Effector memory CD8-positive, alpha-beta T cell (primary cell): ENCODE results near the gene LANCL3.
"Not testable (repeated sequence)": the region's sequence is repeated elsewhere in the genome, so short reads cannot be mapped to it uniquely, and the experiment has no call there.

ENCODE experiments used
- ATAC-seq: fragments of 150-1000 bp; cut with Tn5 transposase; replicated peaks from 2 replicates; pipeline ENCODE4 v1.10.0; 2021; ENCODE audit warnings: mild to moderate bottlenecking, moderate library complexity
- DNase-seq, 3 experiments: peaks; one replicate each; pipeline ENCODE4 v3.0.0; 2021
- H3K27ac Mint-ChIP-seq, 2 donors: one replicate each; pipeline ENCODE4 v1.8.0; 2022; ENCODE audit warnings: mild to moderate bottlenecking in 2 of 2, mixed read lengths in 2 of 2, moderate library complexity in 2 of 2
- H3K27me3 Mint-ChIP-seq, 2 donors: one replicate each; pipeline ENCODE4 v1.8.0; 2022; ENCODE audit warnings: mixed read lengths in 2 of 2
- H3K36me3 Mint-ChIP-seq: one replicate; pipeline ENCODE4 v1.8.0; 2022; ENCODE audit warnings: mild to moderate bottlenecking, moderate library complexity, mixed read lengths; ENCODE audit not compliant: insufficient read depth
- H3K4me1 Mint-ChIP-seq, 2 donors: one replicate each; pipeline ENCODE4 v1.8.0; 2022; ENCODE audit warnings: low read depth in 2 of 2, mixed read lengths in 2 of 2
- H3K4me3 Mint-ChIP-seq, 2 donors: one replicate each; pipeline ENCODE4 v1.8.0; 2022; ENCODE audit warnings: mild to moderate bottlenecking in 2 of 2, mixed read lengths in 2 of 2, moderate library complexity in 2 of 2
- H3K9me3 Mint-ChIP-seq, 2 donors: one replicate each; pipeline ENCODE4 v1.8.0; 2022; ENCODE audit warnings: mixed read lengths in 2 of 2

Gene LANCL3

DNA sequence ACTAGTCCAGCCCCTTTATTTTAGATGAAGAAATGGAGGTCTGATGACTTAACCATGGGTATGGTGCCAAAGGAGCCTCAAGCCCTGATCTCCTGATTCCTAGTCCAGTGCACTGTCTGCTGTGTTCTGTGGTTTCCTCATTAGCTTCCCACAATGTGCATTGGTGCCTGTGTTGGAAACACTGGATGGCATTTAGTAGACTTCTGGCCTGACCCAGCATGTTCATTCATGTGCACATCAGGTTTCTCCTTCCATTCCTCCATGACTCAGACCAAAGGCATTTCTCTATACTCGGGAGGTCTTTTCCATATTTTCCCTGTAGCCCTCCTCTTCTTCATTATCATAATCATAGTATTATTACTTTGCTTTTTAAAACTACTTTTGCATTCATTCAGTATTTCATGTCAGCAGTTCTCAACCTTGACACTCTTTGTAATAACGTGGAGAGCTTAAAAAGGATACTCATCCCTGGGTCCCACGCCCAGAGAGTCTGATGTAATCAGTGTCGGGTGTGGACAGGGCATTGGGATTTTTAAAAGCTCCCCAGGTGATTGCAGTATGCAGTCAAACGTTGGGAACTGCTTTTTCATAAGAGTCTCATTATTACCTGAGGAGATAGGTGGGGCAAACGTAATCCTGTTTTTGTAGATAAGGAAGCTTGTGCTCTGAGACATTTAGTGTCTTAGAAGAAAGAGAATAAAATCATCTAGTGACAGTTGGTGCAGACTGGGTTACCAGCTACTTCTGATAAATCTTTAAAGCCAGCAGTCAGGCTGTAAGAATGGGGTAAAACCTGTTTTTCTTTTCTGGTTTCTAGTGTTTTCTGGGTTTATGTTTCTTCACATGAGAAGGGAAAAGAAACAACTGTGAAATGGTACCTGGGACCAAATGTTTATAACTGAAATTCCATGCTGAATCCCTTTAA, 73.2 kb downstream of the LANCL3 start:
- no peaks in the 10 kb centered on the region for H3K36me3 Mint-ChIP-seq
- H3K27me3 Mint-ChIP-seq, result no peaks in the 10 kb centered on the region
- H3K27ac Mint-ChIP-seq, result no peak overlapping the region
- ATAC-seq, result no peak
- DNase-seq, result no peak
- H3K9me3 Mint-ChIP-seq, result no peaks in the 10 kb centered on the region
- H3K4me1 Mint-ChIP-seq, result no peaks in the 10 kb centered on the region
- no peak overlapping the region for H3K4me3 Mint-ChIP-seq

DNA sequence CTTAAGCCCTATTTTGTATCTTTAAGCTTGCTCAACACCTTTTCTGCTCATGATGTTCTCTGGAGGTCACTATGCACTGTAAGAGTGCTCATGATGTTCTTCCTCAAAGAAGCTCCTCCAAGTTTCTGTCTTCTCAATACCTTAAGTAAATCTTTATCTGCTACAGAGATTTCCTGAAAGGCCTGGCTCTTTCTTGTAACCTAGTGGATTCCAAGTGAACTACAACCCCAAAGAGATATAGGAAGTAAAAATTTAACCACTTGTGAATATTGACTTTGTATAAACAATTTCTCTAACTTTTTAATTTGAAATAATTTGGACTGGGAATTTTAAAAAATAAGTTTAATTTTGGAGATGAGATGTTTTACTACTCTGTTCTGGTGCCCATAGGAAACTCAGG, 74.8 kb downstream of the LANCL3 start:
- H3K4me1 Mint-ChIP-seq, result no peaks in the 10 kb centered on the region
- H3K27ac Mint-ChIP-seq, result no peak overlapping the region
- H3K27me3 Mint-ChIP-seq, result no peaks in the 10 kb centered on the region
- H3K9me3 Mint-ChIP-seq, result no peaks in the 10 kb centered on the region
- no peak overlapping the region for H3K4me3 Mint-ChIP-seq
- no peak for ATAC-seq
- DNase-seq, result no peak
- H3K36me3 Mint-ChIP-seq, result no peaks in the 10 kb centered on the region

DNA sequence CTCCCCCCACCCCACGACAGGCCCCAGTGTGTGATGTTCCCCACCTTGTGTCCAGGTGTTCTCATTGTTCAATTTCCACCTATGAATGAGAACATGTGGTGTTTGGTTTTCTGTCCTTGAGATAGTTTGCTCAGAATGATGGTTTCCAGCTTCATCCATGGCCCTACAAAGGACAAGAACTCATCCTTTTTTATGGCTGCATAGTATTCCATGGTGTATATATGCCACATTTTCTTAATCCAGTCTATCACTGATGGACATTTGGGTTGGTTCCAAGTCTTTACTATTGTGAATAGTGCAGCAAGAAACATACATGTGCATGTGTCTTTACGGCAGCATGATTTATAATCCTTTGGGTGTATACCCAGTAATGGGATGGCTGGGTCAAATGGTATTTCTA, 79.4 kb downstream of the LANCL3 start:
- H3K4me1 Mint-ChIP-seq, DNase-seq, H3K27ac Mint-ChIP-seq, H3K27me3 Mint-ChIP-seq, ATAC-seq, H3K4me3 Mint-ChIP-seq, H3K36me3 Mint-ChIP-seq, H3K9me3 Mint-ChIP-seq: not testable (repeated sequence)

DNA sequence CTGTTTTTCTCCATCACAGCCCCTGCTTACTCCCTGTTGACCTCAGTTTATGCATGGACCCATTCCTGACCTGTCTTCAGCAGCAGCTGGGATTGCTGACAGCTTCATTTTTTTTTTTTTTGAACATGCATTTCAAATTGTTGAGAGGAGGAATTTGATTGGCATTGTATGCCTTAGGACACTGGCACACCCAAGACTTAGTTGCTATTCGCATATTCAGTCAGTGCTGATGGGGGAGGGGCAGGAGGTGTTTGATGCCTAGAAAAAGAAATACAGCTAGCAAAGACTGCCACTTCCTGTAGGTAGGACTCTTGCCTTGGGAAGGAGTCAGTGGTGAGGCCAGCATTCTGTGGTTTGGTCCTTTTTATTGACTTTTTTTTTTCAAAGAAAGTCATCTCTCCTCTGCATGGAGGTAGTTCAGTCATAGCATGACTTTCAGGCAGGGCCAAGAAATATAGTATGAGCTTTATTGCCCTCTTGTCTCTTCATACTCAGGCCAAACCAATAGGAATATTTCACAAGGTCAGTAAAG, 80.5 kb downstream of the LANCL3 start:
- DNase-seq, result no peak
- Mint-ChIP-seq H3K4me1 (peaks cover 4 to 5% of the 10 kb centered on the region in 2 donors), H3K36me3 (no peaks in the 10 kb centered on the region), H3K27ac (no peak overlapping the region), H3K4me3 (no peak overlapping the region), H3K27me3 (no peaks in the 10 kb centered on the region), H3K9me3 (no peaks in the 10 kb centered on the region)
- ATAC-seq, result no peak

DNA sequence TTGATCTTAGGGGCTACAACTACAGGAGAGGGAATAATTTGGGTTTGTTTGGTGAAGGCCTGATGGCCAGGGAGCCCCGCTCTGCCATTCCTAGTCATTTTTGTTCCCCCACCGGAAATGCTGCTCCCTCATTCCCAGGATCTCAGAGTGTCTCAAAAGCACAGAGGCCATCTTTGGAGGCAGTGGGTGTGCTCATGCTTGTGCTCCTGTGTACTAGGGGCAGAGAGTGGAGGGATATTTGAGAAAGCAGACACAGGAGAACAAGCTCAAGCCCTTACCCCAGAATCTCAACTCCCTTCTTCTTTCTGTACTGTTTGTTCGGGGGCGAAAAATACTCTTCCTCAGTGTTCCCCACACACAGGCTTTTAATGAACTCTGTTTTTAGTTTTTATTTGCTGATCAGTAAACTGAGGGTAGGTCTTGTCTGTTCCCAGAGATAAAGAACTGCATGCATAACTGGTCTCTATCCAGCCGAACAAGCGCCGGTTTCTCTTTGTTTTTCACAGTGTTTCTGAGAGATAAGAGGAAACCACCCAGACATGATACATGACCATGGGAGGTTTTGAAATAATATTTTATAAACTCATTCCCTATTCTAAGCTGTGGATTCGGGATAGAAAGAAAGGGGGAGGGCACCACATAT, 81.2 kb downstream of the LANCL3 start:
- no peaks in the 10 kb centered on the region for H3K36me3 Mint-ChIP-seq
- H3K4me1 Mint-ChIP-seq, result peaks cover 4 to 5% of the 10 kb centered on the region in 2 donors
- no peak for DNase-seq

DNA sequence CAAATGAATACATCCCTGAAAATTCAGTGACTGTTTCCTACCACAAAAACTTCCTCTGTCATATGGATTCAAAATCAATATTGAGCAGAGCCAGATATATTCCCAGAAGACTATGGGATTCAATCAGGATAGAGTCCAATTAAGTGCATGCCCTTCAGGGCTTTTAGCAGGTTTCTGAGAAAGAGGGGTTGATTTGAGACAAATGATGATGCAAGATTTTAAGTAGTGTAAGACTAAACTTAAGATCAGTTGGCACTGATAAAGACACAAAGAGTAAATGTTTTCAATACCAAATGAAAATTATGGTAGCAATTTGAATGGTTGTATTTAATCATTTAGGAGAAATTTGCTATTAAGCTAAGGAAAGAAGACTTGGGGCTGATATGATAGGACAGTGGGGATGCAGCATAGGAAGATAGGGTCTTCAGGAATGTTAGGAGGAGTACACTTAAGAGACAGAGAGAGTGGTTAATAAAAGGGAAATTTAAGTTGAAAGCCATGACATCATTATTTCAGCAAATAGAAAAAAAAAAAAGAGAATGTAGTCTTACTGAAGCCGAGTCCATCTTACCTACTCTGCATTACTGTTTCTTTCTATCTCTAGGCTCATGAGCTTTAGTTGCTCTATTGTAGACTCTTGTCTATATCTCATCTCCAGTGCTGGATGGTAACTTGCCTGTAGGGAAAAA, 82.1 kb downstream of the LANCL3 start:
- no peak for DNase-seq
- Mint-ChIP-seq H3K27me3 (no peaks in the 10 kb centered on the region), H3K4me1 (peaks cover 4 to 5% of the 10 kb centered on the region in 2 donors), H3K27ac (no peak overlapping the region), H3K36me3 (no peaks in the 10 kb centered on the region), H3K4me3 (no peak overlapping the region), H3K9me3 (no peaks in the 10 kb centered on the region)
- ATAC-seq, result no peak

More for the DNA sequence above, 81.2 kb downstream of the LANCL3 start:
- Mint-ChIP-seq H3K27me3 (no peaks in the 10 kb centered on the region), H3K27ac (no peak overlapping the region), H3K9me3 (no peaks in the 10 kb centered on the region), H3K4me3 (no peak overlapping the region)
- ATAC-seq, result no peak

DNA sequence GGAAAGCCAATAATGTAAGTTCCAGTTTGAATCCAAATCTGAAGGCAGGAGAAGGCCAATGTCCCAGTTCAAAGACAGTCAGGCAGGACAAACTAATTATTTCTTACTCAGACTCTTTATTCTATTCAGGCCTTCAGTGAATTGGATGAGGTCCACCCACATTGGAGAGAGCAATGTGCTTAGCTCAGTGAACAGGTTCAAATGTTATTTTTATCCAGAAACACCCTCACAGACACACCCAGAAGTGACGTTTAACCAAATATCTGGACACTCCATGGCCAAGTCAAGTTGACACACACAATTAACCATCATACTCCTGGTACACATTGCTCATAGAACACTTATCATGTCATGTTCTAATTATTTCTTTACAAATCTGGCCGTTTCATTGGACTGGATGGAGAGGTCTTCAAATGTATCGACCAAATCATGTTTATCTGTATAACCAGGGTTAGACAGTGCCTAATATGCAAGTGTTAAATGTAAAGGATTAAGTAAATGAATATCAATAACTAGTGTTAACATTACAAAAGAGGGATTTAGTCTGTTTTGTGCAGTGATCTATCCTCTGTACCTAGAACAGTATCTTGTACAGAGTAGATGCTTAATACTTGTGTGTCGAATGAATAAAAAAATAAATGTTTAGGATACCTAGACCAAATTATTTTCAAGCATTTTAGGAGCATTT, 87.0 kb downstream of the LANCL3 start:
- Mint-ChIP-seq H3K27me3 (no peaks in the 10 kb centered on the region), H3K36me3 (no peaks in the 10 kb centered on the region), H3K27ac (no peak overlapping the region), H3K4me3 (no peak overlapping the region), H3K4me1 (no peaks in the 10 kb centered on the region), H3K9me3 (no peaks in the 10 kb centered on the region)
- DNase-seq, result no peak
- ATAC-seq, result no peak

DNA sequence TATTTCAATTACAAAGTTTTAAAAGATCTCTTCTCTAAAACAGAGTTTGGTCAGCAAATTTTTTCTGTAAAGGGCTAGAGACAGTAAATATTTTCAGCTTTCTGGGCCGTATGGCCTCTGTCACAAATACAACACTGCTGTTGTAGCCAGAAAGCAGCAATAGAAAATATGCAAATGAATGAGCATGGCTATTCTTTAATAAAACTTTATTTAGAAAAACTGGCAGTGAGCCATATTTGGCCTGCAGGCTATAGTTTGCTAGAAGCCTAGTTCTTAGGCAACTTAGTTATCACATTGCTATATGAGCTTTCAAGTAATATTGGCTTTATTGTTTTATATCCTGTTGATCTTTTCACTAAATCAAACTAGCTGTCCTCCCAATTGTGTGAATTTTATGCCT, 87.6 kb downstream of the LANCL3 start:
- DNase-seq (no peak), ATAC-seq (no peak)
- H3K4me3 Mint-ChIP-seq, result no peak overlapping the region
- H3K36me3 Mint-ChIP-seq, result no peaks in the 10 kb centered on the region
- no peaks in the 10 kb centered on the region for H3K4me1 Mint-ChIP-seq
- H3K27me3 Mint-ChIP-seq, result no peaks in the 10 kb centered on the region
- no peaks in the 10 kb centered on the region for H3K9me3 Mint-ChIP-seq
- H3K27ac Mint-ChIP-seq, result no peak overlapping the region

DNA sequence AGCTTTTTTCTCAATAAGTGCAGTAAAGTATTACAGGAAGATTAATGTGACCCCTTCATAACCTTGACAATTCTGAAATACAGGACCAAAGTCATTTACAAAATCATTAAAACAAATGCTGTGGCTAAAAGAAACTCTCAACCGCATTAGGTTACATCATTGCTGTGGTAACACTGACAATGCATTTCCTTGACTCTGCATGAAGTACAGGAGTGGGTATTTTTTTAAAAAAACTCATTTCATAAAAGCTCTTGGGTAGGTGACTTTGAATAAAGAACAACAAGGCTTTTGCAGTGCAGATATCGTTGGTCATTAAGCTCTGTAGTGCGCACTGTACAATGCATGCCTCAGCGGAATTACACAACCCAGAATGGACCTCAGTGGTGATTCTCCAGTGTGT, 90.7 kb downstream of the LANCL3 start:
- Mint-ChIP-seq H3K27ac (no peak overlapping the region), H3K4me1 (no peaks in the 10 kb centered on the region), H3K4me3 (no peak overlapping the region), H3K9me3 (no peaks in the 10 kb centered on the region), H3K36me3 (no peaks in the 10 kb centered on the region), H3K27me3 (no peaks in the 10 kb centered on the region)
- ATAC-seq (no peak), DNase-seq (no peak)

DNA sequence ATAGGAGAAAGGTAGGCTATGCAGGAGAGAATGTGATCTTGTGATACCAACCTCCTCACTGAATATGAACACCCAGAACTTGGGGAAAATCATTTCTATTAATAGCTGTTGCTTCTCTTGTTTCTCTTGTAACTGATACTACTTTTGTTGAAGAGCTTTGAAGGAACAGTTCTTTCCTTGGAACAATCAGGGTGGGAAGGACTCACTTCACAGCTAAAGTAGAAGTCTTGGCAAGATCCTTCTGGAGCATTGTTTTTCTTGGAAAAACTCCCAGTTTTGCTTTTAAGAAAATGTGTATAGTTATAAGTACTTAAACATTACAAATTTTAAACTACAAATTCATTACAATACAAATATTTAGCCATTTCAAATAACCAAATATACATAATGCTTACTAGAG, 95.1 kb downstream of the LANCL3 start:
- no peaks in the 10 kb centered on the region for H3K27me3 Mint-ChIP-seq
- no peak overlapping the region for H3K4me3 Mint-ChIP-seq
- no peaks in the 10 kb centered on the region for H3K4me1 Mint-ChIP-seq
- H3K27ac Mint-ChIP-seq, result no peak overlapping the region
- no peaks in the 10 kb centered on the region for H3K9me3 Mint-ChIP-seq
- no peak for DNase-seq
- ATAC-seq, result no peak
- no peaks in the 10 kb centered on the region for H3K36me3 Mint-ChIP-seq

DNA sequence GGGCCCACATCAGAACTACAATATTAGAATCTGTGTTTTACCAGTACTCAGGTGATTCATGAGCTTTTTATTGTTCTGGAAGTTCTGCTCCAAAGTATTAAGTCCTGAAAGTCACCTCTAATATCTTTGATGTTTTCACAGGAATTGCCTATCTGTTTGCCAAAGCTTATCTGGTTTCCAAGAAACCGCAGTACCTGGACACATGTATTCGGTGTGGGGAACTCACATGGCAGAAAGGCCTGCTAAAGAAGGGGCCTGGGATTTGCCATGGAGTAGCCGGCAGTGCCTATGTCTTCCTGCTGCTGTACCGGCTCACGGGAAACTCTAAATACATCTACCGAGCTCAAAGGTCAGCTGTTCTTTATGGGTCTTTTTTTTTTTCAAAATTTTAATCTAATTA, 95.7 kb downstream of the LANCL3 start:
- no peak overlapping the region for H3K27ac Mint-ChIP-seq
- ATAC-seq (no peak), DNase-seq (no peak)
- H3K27me3 Mint-ChIP-seq, result no peaks in the 10 kb centered on the region
- no peaks in the 10 kb centered on the region for H3K36me3 Mint-ChIP-seq
- no peak overlapping the region for H3K4me3 Mint-ChIP-seq
- no peaks in the 10 kb centered on the region for H3K4me1 Mint-ChIP-seq
- H3K9me3 Mint-ChIP-seq, result no peaks in the 10 kb centered on the region

DNA sequence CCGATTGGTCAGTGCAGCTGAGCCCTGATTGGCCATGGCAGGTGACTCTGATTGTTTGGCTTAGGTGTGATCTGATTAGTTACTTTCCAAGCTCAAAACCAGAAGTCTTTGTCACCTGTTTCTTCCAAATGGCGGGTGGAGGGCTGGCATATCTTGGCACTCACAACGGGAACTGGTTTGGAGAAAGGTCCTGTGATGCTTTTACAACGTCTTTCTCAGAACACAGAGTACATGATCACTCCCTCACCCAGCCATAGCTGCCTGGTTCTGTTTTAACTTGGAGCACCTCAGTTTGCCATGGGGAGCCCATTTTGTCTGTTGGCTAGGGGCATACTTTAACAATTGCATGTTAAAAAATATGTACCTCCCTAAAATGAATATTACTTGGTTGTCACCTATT, 101.1 kb downstream of the LANCL3 start:
- ATAC-seq (no peak), DNase-seq (no peak)
- no peaks in the 10 kb centered on the region for H3K4me1 Mint-ChIP-seq
- no peaks in the 10 kb centered on the region for H3K27me3 Mint-ChIP-seq
- H3K4me3 Mint-ChIP-seq, result no peak overlapping the region
- no peaks in the 10 kb centered on the region for H3K9me3 Mint-ChIP-seq
- H3K27ac Mint-ChIP-seq, result no peak overlapping the region
- no peaks in the 10 kb centered on the region for H3K36me3 Mint-ChIP-seq

DNA sequence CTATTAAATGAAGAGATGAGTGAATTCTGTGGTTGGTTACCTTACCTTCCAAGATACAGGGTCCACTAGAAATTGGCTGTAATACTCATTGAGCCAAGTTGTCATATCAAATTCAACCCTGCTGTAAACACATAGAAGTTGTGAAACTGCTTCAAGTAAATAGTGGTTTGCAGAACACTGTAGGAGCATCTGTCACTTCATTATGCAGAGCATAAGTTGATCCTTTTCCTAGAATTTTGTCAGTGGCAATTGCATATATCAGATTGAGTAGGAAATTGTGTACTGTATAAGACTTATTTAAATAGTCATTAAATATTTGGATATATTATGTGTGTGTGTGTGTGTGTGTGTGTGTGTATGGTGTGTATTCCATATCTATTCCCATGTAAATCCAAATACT, 105.3 kb downstream of the LANCL3 start:
- no peak overlapping the region for H3K4me3 Mint-ChIP-seq
- no peaks in the 10 kb centered on the region for H3K4me1 Mint-ChIP-seq
- H3K36me3 Mint-ChIP-seq, result no peaks in the 10 kb centered on the region
- no peak overlapping the region for H3K27ac Mint-ChIP-seq
- ATAC-seq, result no peak
- no peaks in the 10 kb centered on the region for H3K27me3 Mint-ChIP-seq
- DNase-seq, result no peak
- no peaks in the 10 kb centered on the region for H3K9me3 Mint-ChIP-seq
